ENCODE results near the gene RNF111.

The RNF111 gene

DNA sequence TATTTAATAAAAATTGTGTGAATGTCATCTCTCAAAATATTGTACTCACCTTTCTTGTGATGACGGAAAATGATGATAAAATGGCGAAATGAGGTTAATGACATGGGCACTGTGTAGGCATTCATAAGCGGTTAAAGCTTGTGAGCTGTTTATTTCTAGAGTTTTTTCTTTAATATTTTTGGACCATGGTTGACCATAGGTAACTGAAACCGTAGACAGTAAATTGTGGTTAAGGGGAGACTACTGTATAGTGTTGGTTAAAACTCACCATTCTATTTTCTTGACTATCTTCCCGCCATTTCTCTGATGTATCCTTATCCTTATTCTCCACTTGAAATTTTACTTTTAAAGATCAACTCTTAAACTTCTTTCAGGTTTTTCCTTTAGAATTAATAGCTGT, 14.5 kb downstream of the RNF111 start:
- DNase-seq: no peak

DNA sequence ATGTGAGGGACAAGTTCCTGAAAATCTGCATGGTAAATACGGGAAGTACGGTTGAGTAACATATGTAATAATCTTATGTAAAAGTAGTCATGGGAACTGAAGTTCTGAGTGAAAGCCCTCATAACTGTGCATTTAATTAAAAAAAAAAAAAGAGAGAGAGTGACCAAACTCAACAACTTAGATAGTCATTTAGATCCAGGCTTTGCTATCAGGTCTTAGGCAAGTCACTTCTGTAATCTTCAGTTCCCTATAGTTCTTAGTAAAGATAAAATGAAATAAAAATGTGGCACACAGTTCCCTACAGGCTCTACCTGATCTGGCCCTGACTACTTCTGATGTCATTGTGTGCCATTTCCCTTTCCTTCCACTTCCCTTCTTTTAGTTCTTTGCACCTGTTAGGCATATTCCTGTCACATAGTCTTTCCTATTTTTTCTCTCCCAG, 15.0 kb downstream of the RNF111 start:
- DNase-seq: no peak

GRCh38 chr15:59005579-59005978, 18.1 kb downstream of the RNF111 start:
- DNase-seq: no peak

DNA sequence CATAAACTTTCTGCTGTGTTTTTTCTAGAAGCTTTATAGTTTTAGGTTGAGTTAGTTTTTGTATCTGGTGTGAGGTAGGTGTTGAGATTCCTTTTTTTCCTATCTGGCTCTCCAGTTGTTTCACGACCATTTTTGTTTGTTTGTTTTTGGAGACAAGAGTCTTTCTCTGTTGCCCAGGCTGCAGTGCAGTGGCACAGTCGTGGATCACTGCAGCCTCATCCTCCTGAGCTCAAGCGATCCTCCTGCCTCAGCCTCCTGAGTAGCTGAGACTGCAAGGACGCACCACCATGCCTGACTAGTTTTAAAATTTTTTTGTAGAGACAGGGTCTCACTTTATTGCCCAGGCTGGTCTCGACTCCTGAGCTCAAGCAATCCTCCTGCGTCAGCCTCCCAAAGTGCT, 20.6 kb downstream of the RNF111 start:
- no peak for DNase-seq

- no peak for DNase-seq
Measured at GRCh38 chr15:59011262-59011952, 23.9 kb downstream of the RNF111 start.

DNA sequence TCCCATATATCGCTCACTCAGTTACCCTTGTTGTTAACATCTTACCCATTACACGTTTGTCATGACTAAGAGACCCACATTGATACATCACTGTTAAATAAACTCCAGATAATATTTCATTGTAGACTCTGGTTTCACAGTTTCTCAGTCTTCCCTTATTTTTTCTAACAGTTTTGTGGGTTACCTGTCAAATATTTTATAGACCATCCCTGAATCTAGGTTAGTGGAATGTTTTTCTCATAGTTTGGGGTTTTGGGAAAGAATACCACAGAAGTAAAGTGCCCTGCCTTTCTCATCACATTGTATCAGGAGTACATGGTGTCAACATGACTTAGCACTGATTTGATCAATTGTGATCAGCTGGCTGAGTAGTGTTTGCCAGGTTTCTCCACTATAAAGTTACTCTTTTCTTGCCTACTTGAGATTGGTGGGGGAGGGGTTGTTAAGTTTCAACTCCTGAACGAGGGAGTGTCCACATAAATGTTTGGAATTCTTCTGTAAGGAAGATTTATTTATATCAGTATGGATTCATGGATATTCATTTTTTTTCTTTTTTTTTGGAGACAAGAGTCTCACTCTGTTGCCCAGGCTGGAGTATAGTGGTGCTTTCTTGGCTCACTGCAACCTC, 25.9 kb downstream of the RNF111 start:
- no peak for DNase-seq

DNA sequence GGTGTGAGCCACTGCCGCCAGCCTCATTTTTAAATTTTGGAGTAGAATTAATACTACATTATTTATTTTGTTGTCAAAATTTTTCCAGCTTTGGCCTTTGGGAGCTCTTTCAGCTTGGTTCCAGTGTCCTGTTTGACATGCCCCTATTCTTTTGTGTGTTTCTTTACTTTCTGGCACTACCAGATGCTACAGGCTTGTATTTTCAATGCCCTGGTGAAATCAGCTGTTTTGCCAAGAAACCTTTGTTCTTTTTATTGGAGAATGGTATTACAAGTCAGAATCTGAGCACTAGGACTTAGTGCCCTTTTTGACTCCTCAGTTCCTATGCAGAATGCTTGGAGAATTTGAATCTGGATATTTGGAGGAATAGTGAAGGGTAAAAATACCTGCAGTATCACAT, 26.6 kb downstream of the RNF111 start:
- no peak for DNase-seq

- DNase-seq: no peak
Measured at GRCh38 chr15:59017449-59017848, 30.0 kb downstream of the RNF111 start.

DNA sequence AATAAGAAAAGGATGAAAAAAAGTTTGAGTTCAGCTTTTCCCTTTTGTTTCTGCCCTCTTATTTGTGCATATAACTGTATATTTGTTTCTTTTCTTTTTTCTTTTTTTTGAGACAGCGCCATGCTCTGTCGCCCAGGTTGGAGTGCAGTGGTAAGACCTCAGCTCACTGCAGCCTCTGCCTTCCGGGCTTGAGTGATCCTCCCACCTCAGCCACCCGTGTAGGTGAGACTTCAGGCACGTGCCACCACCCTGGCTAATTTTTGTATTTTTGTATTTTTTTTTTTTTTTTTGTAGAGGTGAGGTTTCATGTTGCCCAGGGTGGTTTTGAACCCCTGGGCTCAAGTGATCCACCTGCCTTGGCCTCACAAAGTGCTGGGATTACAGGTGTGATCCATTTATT, 31.4 kb downstream of the RNF111 start:
- DNase-seq: no peak

DNA sequence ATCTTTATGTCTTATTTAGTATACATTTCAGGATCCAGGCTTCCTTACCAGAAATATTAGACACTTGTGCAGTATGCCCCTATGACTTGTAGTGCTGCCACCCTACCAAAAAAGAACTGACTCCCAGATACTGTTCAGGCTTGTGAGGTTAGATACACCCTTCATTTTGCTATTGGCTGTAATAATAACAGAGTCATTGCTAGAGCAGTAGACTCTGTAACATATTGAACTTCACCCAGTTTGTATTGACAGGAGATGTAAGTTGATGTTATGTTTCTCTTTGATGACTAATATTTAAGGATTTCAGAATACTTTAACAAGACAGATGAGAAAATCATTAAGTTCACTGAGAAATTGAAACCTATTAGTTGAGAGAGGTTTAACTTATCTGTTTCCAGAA, 32.9 kb downstream of the RNF111 start:
- DNase-seq: no peak

- no peak for DNase-seq
Measured at GRCh38 chr15:59022188-59022587, 34.7 kb downstream of the RNF111 start.

DNA sequence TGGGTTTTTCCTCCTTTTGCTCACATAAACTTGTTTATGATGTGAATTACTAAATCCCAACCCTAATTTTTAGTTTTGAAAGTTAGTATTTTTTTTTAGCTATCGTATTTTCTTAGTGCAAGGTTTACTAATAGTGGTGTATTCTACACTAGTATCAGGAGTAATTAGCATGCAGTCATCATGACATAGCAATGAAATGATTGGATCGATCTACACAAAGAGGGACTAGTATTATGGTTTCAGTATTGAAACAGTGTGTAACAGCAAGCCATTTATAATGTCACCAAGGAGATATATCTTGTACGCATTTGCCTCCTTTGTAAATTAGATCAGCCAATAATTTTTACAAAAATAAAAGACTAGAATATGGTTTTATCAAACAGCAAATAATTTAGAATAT, 38.7 kb downstream of the RNF111 start:
- DNase-seq: no peak

DNA sequence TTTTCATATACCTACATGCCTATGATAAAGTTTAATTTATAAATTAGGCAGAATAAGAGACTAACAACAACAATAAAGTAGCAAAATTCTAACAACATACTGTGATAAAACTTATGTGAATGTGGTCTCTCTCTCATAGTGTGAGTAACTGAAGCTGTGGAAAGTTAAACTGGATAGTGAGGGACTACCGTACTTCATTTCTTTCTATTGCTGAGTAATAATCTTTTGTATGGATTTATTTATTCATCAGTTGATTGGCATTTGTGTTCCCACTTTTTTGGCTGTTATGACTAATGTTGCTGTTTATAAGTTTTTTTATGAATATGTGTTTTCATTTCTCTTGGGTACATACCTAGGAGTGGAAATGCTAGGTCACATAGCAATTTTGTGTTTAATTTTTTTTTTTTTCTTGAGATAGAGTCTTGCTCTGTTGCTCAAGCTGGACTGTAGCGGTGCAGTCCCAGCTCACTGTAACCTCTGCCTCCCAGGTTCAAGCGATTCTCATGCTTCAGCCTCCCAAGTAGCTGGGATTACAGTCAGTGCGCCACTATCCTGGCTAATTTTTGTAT, 41.0 kb downstream of the RNF111 start:
- no peak for DNase-seq

DNA sequence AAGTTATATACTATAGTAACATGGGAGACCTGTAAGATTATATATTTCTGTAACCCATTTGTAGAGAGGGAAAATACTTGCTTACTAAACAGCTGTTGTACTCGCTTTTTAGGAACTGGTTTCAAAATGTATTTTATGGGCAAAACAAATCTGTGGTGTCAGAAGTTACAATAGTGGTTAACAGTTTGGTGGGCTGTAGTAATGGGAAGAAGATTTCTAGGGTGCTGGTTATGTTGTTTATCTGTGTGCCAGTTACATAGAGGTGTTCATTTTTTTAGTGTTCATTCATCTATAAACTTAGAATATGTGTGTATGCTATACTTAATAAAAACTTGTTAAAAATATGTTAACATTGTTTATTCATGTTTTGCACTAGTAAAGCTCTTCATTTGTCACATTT, 42.1 kb downstream of the RNF111 start:
- no peak for DNase-seq

- DNase-seq: no peak
Measured at GRCh38 chr15:59035201-59035600, 47.7 kb downstream of the RNF111 start.

DNA sequence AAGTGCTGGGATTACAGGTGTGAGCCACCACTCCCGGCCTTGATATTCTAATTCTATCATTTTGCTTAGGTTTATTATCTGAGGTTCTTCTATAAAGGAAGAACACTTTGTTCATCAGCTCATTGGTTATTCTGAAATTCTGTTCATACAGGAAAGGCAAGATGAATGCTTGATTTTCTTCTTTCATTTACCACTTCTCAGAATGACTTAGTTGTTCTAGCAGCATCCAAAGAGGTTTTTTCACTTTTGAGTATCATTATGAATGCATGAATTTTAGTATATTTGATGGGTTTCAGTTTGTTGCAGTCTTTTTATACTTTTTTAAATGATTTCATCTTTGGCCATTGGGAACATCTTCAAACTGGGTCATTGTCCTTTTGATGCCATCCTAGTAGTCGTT, 51.8 kb downstream of the RNF111 start:
- no peak for DNase-seq

- no peak for DNase-seq
Measured at GRCh38 chr15:59042041-59042440, 54.6 kb downstream of the RNF111 start.

GRCh38 chr15:59048897-59049296, 61.4 kb downstream of the RNF111 start:
- DNase-seq: no peak

DNA sequence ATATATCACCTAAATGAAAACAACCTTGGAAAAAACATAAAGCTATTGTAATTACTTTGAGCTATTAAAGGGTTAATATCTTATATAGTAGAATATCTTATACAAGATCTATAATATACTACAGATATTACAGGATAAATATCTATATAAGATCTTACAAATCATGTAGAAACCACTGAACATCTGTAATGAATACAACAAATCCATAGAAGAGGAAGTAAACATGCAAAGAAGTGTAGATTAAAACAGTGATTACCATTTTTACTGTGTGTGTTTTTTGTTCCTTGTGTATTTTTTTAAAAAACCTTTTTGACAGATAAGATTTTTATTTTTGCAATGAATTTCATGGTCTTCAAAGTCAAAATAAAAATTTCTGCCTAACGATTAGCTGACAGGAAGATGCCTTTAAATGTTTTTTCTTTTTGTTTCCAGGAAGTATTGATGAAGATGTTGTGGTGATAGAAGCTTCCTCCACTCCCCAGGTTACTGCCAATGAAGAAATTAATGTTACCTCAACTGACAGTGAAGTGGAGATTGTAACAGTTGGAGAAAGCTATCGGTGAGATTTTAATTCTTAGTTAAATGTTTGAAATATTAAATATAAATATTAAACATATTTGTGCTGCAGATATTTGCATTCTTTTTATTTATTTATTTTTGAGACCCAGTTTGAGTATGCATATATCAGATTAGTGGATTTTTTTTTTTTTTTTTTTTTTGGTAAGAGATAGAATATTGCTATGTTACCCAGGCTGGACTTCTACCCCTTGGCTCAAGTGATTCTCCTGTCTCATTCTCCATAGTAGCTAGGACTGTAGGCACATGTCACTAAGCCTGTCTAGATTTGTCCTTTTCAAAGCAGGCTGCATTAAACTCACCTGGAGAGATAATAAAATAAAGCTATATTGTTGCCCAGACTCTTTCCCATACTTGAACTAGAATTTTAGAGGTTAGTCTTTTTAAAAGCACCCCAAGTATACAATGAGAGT, 64.7 kb downstream of the RNF111 start:
- no peak for DNase-seq

DNA sequence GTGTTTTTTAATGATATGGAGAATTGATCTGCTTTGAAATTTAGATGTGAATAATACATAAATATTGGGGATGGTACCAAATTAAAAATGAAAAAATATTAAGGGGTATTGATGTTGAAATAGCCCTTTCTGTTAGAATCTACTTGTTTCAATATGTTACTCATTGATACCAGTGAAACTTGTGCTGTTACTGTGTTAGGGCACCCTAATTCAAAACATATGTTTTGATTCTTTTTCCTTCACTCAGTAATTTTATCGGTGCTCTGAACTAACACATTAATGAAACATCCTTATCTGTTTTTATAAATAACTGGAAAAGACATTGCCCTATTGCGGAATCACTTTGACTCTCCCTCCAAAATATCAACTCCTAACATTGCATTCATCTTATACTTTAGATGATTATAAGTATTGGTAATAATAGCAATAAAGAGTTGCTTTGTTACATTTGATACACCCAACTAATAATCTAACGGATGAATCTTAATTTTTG, 65.5 kb downstream of the RNF111 start:
- no peak for DNase-seq

DNA sequence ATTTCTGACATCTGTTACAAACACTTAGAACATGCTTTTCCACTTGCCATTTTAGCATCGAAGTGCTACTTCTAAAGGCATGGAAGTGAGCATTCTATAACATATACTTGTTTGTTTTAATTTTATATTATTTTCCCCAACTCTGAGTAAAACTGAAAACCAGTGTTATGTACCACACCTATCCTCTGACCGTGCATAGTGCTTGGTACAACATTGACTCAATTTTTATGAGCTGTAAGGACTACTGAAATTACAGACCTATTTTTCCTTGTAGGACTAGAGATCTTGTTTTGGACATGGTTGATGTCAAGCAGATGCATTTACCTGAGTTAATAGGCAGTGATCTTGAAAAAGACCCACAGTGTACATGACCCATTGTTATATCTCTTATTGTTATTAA, 66.0 kb downstream of the RNF111 start:
- no peak for DNase-seq

DNA sequence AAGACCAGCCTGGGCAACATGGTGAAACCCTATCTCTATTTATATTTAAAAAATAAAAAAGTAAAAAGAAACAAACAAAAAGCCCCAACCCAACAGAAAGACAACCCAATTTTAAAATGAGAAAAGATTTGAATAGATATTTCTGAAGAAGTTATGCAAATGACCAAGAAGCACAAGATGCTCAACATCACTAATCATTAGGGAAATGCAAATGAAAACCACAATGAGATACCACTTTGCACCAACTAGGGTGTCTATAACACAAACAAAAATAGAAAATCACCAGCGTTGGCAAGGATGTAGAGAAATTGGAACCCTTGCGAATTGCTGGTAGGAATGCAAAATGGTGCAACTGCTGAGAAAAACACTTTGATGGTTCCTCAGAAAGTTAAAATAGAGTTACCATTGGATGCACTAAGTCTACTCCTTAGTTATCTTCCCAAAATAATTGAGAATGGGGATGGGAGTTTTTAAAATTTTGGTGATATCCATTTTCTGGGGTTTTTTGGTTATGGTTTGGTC, 71.7 kb downstream of the RNF111 start:
- DNase-seq: no peak

DNA sequence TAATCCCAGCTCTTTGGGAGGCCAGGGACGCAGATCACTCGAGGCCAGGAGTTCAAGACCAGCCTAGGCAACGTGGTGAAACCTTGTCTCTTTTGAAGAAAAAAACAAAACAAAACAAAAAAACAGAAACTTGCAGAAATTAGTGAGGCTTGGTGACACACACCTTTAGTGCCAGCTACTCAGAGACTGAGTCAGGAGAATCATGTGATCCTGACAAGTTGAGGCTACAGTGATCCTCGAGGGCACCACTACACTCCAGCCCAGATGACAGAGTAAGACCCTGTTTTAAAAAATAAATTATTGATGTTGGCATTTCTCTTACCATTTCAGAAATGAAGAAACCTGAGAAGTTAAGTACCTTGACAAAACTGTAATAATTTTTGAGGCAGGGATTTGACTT, 72.9 kb downstream of the RNF111 start:
- DNase-seq: no peak
